HG02840 (cell line): ENCODE data around the gene SNAPC2.
"Not testable (repeated sequence)": the region's sequence is repeated elsewhere in the genome, so short reads cannot be mapped to it uniquely, and the experiment has no call there.

Experiments used
- ATAC-seq: cut with Tn5 transposase; IDR thresholded peaks from one replicate; pipeline ENCODE4 v1.9.1; 2021; ENCODE audit warnings: mild to moderate bottlenecking, moderate library complexity, moderate number of reproducible peaks; ENCODE audit not compliant: unreplicated experiment, low FRiP score

SNAPC2 gene

DNA sequence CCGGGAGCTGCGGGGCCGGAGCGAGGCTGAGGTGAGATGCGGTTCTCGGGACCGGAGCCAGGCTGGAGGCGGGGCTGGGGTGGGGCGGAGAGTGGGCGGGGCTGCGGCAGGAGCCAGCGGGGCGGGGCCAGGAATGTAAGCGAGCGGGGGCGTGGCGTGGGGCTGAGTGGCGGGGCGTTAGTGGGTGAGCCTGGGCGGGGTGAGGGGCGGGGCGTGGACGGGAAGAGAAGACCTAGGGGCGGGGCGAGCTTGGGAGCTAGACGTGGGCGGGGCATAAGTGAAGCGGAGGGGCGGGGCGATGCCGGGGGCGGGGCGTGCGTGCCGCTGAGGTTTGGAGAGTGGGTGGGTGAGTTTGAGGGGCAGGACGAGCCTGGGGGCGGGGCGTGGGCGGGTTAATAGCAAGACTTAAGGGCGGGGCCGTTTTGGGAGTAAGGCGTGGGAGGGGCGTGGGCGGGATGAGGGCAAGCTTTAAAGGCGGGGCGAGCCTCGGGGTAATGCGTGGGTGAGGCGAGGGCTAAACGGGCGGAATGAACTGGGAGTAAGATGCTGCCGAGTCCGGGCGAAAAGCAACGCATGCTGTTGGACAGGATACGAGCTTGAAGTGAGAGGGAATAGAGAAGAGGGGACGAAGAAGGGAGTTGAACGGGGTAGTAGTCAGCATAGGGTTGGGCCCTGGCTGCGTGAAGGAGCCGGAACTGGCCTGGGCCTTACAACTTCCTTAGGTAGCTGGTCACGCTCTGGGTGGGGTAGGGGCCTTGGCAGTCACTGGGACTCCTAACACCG, 572 bp downstream of the SNAPC2 start:
- ATAC-seq: peak; percentile 42

DNA sequence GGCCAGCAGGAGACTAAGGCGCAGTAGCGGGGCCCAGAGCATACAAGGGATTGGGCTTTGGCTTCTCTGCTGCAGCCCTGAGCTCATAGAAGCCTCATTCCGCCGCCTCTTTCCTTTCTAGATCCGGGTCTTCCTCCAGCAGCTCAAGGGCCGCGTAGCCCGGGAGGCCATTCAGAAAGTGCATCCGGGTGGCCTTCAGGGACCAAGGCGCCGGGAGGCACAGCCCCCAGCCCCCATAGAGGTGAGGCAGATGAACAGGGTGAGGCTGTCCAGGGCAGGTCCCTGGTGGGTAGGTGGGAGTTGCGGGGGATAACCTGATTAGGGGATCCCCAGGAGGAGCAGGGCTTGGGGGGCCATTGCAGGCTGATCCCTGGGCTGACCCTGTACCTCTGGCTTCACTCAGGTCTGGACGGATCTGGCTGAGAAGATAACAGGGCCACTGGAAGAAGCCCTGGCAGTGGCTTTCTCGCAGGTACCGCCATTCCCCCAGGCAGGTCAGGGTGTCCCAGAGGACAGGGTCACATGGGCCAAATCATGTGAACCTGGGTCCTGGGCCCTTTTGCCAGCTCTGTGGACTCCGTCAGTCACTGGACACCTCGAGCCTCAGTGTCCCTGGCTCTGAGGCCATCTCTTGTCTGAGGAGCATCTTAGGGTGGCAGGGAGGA, 1.3 kb downstream of the SNAPC2 start:
- ATAC-seq: no peak

DNA sequence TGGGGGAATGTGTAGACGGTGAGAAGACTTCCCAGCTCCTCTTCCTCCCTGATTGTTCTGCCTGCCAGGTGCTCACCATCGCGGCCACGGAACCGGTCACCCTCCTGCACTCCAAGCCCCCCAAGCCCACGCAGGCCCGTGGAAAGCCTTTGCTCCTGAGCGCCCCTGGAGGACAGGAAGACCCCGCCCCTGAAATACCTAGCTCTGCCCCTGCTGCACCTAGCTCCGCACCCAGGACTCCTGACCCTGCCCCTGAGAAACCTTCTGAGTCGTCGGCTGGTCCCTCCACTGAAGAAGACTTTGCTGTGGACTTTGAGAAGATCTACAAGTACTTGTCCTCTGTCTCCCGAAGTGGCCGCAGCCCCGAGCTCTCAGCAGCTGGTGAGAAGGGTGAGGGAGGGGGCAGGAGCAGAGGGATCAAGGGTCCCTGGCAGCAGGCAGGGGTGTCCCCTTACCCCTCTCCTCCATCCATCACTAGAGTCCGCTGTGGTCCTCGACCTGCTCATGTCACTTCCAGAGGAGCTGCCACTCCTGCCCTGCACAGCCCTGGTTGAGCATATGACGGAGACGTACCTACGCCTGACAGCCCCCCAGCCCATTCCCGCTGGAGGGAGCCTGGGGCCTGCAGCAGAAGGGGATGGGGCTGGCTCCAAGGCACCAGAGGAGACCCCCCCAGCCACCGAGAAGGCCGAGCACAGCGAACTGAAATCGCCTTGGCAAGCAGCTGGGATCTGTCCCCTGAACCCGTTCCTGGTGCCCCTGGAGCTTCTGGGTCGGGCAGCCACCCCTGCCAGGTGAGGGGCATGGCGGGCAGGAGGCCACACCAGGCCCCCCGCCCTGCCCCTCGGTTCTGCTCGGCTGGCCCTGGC, 2.1 kb downstream of the SNAPC2 start:
- no peak for ATAC-seq

DNA sequence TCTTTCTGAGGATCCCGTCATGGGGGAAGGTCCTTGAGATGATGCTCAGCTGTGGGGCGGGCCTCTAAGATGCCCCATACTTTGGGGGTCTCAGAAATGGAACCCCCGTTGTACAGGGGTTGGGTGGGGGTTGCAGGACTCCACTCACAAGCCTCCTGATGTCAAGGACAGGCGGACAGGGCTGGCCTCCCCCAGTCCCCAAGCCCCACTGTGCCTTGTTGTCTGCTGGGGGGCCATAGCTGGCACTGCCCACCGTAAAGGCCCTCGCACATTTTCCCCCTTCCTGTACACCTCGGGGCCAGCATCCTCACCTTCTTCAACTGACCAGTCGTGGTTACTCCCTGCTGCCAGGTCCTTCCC, 2.7 kb downstream of the SNAPC2 start:
- ATAC-seq: no peak

DNA sequence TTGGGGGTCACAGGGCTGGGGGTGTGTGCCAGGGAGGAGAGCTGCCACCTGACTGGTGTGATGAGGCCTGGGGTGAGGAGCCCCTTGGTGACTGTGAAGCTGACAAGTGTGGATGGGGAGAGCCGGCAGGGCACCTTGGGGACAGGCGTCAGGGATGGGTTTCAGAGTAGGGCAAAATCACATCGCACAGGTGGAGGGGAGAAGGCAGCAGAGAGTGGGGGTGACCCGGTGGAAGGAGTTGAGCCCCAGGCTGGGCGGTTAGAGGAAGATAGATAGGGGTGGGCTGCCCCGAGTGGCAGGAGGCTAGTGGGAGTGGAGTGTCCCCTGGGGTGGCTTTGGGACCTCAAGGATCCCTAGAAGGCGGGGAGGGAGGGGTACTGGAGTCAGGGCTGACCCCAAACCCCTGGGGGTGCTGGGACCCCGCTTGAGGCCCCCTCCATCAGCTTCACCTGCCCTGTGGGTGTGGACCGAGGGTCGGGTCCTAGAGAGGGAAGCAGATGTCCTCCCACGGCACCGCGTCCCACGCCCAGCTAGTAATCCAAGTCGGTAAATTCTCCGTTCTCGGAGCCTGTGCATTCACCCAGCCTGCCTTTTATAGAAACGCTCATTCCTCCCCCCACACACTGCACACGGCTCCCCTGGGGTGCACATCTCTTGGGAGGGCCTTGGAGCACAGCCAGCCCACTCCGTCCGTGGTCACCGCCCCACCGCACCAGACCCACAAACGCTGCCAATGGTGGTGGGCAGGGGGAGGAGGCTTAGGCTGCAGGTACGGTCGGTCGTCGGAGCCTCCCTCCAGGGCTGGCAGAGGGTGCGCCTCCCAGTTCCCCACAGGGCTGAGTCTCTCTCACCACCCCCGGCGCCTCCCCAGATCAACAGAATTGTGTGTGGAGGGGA, 3.4 kb downstream of the SNAPC2 start:
- no peak for ATAC-seq

DNA sequence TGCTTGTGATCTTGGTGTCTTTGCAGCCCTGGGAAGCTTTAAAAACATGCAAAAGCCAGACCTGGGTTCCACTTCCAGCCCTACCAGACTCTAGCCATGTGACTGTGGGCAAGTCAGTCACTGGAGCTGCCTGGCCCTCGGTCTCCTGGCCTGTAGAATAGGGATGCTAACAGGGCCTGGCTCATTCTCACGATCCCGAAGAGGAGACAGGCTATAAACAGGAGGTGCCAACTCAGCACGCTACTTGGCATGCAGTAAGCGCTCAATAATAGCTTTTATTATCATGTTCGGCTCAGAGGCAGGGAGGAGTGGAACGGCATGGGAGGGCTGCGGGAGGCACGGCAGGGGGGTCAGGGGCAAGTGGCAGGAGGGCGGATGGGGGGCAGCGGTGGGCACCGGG, 4.1 kb downstream of the SNAPC2 start:
- no peak for ATAC-seq

DNA sequence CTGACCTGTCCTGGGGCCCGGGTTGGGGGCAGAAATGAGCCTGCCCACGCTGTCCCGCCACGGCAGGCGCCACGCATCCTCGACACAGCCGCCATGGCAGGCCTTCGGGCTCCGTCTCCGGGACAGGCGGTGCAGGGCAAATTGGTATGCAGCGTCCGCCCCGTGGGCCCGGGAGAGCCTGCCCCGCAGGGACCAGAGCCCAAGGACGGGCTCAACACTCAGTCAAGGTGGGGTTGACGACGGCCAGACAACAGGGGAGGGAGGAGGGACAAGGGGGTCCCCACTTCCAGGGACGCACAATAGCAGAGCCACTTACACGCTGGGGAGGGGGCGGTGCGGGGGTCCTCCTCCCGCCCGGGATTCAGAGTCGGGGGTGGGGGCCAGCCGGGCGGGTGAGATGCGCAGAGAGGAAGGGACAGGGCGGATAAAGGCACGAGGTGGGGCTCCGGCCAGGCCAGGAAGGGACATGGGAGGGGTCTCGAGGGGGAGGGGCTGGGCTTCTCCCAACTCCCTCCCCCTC, 4.6 kb downstream of the SNAPC2 start:
- no peak for ATAC-seq

DNA sequence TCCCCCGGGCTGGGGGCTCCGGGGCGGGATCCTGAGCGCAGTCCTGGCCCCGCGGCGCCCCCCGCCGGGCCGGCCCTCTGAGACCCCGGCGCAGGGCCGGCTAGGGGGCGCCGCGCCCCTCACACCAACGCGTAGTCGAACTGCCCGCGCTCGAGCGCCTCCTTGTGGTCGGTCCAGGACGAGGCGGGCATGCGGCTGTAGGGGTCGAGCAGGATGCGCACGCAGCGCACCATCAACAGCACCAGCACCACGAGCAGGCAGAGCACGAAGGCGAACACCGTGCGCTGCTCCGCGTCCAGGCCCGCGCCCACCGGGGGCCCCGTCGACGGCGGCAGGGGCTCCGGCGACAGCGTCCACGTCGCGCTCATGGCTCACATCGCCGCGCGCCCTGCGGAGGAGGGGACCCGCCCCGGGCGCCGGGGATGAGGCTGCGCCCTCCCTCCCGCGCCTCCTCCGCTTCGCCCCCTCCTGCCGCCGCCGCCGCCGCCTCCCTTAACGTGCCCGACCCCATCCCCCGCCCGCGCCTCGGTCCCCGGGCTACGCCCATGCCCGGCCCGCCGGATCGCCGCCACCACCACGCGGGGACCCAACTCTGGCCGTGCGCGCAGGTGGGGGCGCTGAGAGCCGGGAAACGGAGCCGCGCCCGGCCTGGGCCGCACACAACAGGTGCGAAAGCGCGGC, 5.2 kb downstream of the SNAPC2 start:
- no peak for ATAC-seq

DNA sequence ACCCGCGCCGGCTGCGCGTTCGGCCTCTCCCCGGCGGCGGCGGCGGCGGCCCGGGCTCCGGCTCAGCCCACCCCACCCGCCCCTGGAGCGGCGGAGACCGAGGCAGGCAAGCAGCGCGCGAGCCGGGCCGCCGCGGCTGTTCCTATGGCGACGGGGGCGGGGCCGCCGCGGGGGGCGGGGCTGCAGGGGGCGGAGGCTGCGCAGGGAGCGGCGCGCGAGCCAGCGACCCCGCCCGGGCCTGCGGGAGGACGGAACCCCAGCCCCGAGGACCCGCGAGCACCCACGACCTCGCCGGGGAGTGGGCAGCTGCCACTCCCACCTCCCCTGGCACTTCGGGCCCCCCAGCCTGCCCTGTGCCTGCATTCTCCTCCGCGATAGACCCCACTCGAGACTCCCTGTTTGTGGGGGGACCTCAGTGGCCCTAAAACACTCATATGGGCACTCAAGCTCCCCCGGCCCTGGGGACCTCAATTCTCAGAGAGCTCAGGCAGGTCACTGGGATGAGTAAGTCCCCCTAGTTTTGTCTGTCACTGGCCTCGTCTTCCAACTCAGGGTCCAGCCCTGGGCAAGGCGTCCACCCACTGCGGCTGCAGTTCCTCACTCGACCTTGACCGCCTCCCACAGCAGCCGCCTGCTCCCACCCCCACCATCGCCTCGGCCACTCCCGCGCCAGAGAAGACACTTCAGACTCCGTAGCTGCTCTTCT, 6.0 kb downstream of the SNAPC2 start, which contains the start of gene CTXN1:
CTXN1 (minus strand) TSS at position 115 of the 706 bp plus-strand sequence. CDS start 597 bp downstream, outside the sequence.
- ATAC-seq: no peak

DNA sequence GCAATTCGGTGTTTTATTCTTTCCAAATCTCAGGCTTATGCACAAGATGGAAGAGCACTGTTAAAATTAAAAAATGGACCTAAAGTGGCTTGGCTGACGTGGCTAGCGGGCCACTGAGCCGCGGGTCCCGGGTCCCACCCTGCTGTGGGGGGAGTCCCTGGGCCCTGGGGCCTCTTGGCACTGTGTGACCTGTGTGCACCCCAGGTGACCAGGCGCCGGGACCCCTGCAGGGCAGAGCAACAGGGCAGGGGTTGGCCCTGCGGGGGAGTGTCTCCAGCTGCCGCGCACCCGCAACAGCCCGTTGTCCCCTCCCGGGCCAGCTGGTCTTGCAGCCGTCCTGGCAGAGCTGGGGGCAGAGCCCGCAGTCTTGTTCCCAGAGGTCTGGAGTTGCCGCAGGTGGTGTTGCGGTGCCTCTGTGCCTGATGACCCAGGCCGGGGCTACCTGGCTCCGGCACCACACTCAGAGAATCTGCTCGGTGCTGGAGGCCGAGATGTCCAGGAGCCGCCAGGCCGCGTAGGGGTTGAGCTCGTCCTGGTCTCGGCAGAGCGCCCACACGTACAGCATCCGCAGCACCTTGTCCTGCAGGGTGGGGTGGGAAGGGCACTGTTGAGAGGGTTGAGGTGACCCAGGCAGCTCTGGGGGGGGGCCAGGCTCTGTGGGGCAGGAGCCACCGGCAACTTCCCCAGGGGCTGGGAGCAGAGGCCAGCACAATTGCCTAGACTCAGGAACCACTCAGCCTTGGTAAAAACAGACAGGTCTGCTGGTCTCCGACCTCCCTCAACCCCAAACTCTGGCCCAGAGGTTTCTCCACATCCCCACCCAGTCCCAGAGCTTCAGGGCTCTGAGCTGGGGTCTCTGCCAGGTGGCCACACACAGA, 6.8 kb downstream of the SNAPC2 start:
- ATAC-seq: no peak

DNA sequence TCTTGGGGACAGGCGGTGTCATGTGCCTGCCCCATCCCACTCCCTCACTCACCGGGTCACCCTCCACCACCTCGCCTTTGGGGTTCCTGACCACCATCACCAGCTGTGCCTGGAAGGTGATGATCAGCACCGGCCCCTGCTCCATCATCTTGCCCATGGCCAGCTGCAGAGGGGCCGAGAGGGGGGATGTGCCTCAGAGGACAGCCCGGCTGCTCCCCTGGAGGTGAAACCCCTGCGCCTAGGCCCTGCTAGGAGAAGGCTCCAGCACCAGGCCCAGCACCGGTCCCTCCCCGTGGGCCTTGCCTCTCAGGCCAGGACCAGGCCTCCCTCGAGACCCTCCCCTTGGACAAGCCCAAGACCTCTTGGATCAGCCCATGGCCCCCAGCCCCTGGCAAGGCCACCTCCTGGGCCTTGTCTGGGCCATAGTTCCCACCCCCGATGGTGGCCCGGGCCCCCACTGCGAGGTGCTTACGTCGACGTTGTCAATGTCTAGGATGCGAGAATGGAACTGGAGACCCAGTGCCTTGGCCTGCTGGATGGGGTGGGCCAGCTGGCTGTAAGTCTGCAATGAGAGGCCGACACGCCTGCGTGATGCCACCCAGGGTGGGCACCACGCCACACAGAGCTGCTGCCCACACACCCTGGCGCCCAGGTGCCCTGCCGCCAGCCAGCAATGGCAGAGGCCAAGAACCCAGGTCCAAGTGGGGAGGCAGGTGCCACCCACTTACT, 7.6 kb downstream of the SNAPC2 start:
- ATAC-seq: no peak

DNA sequence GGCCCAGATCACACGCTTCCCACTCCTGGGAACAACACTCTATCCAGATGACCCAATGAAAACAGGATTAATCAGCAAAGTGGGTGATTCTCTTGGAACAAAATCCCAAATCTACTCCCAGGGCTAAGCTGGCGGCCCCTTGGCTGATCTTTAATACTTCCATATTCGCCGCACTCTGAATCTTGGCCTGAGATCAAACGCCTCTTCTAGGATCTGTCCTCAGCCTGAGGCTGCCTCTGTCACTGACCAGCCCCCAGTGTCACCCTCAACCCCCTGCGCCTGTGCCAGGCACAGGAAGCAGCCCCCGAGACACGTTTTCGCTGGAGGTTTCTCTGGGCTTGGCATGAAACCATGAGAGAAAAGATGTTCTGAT, 8.2 kb downstream of the SNAPC2 start:
- no peak for ATAC-seq

DNA sequence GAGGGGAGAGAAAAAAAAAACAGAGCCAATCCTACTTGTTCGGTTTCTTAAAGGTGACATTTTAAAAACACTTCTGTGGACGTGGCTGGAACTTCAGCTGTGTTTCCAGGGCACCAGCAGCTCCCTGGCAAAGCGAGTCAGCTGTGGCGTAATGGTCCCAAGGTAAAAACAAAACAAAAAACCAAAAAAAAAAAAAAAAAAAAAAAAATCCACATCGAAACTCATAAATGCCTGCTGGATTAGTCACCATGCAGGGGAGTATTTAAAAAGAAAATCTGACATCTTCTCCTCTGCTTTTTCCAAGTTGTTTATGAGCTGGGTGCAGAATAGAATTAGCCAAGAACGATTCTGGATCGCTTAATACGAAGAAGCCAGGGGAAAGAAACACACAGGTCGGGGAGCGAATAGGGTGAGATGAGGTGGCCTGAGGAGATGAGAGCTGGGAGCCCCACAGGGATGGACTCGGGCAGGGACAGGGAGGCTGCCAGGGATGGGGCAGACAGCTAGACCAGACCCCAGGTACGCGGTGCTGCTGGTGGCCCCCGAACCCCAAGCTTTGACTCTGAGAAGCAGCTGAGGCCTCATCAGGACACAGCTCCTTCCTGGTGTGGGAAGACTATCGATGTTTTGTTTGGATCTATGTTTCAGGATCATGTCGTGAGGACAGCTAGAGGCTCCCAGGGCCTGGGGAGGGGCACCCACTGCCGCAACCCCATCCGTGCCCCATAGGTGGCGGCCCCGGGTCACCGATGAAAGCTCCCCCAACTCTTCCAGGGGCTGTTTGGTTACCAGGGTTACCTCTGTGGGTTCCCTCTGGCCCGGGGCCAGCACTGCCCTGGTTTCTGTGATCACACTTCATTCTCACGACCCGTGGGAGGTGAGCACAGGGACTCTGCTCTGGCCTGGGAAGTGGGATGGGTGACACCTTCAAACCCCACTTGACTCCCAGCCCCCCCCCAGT, 8.9 kb downstream of the SNAPC2 start:
- no peak for ATAC-seq

DNA sequence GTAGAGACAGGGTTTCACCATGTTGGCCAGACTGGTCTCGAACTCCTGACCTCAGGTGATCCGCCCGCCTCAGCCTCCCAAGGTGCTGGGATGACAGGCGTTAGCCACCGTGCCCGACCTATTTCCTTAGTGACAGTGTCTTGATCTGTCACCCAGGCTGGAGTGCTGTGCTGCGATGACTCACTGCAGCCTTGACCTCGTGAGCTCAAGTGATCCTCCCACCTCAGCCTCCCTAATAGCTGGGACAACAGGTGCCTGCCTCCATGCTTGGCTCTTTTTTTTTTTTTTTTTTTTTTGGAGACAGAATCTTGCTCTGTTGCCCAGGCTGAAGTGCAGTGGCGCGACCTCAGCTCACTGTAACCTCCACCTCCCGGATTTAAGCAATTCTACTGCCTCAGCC, 9.9 kb downstream of the SNAPC2 start:
- not testable (repeated sequence) for ATAC-seq

DNA sequence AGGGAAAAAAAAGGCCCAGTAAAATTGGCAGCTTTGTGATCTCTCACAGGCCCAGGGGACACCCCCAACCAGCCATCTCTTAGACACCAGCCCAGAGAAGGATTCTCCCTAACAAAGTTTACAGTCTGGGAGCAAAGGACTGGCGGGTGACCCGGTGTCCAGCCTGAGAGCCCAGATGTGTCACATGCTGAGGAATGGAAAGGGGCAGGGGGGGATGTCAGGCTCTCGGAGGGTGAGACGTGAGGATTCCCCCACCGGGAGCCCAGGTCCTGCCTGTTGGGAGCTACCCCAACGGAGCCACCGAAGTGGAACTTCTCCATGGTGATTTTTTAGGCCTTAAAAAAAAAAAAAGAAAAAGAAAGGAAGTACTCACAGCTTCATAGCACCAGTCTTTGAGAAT, 10.6 kb downstream of the SNAPC2 start:
- no peak for ATAC-seq
